Effector CD4-positive, alpha-beta T cell (primary cell): ENCODE data around the gene FAM193A.
"Not testable (repeated sequence)": the region's sequence is repeated elsewhere in the genome, so short reads cannot be mapped to it uniquely, and the experiment has no call there.

ENCODE experiments used
- DNase-seq: peaks from one replicate; pipeline ENCODE4 v3.0.0-alpha.2; 2020

FAM193A gene

GRCh38 chr4:2733001-2733843 lies 196.8 kb downstream of the FAM193A start:
- DNase-seq: no peak

- DNase-seq: no peak
Observed at GRCh38 chr4:2733844-2734574, 197.6 kb downstream of the FAM193A start.

- no peak for DNase-seq
Observed at GRCh38 chr4:2734612-2735011, 198.2 kb downstream of the FAM193A start.

- DNase-seq: no peak
Observed at GRCh38 chr4:2735869-2736268, 199.4 kb downstream of the FAM193A start.

- not testable (repeated sequence) for DNase-seq
Observed at GRCh38 chr4:2738296-2738695, 201.8 kb downstream of the FAM193A start.

- DNase-seq: no peak
Observed at GRCh38 chr4:2741626-2742025, 205.2 kb downstream of the FAM193A start.

- no peak for DNase-seq
Observed at GRCh38 chr4:2742081-2742822, 205.8 kb downstream of the FAM193A start.

- DNase-seq: no peak
Observed at GRCh38 chr4:2742823-2743517, 206.5 kb downstream of the FAM193A start.

- no peak for DNase-seq
Observed at GRCh38 chr4:2743518-2744445, 207.3 kb downstream of the FAM193A start.

GRCh38 chr4:2744576-2745270 lies 208.3 kb downstream of the FAM193A start:
- DNase-seq: no peak

GRCh38 chr4:2745516-2745915 lies 209.1 kb downstream of the FAM193A start:
- DNase-seq: no peak

GRCh38 chr4:2745981-2746806 lies 209.7 kb downstream of the FAM193A start:
- DNase-seq: peak; percentile 79

- DNase-seq: no peak
Observed at GRCh38 chr4:2746891-2747695, 210.6 kb downstream of the FAM193A start.

- no peak for DNase-seq
Observed at GRCh38 chr4:2750719-2751605, 214.5 kb downstream of the FAM193A start.

GRCh38 chr4:2753436-2753835 lies 217.0 kb downstream of the FAM193A start:
- no peak for DNase-seq

GRCh38 chr4:2754848-2755819 lies 218.7 kb downstream of the FAM193A start:
- no peak for DNase-seq
